Measurements from ENCODE around the gene CHP1.

The CHP1 gene

DNA sequence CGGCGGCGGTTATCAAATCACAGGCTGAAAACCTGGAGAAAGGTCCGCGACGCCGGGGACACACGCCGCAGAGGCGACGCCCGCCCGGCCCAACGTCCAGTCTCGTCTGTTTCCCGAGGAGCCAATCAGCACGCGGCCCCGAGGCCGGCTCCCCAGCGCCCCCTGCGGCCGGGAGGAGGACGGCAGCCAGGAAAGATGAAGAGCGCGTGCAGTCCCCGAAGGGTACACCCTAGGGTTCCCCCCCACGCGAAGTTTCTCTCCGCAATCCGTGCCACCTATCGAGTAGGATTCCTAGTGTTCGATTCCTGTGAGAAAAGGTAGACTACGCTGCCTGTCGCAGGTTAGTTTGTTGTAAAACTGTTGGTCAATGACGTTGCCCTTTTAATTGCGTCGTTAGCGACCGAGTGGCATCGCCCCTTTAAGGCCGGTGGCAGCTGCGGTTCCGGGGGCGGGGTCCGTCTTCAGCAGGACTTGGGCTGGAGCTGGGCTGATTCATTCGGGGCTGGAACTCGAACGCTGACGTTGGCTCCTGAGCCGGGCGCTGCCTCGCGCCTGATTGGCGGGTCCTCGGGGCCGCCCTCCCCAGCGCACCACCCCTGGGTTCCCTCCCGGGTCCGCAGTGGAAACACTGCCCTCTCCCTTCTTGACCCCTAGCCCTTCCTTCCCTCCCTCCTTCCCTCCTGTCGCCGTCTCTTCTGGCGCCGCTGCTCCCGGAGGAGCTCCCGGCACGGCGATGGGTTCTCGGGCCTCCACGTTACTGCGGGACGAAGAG is at the start of gene CHP1, which contains the start of gene EXD1:
Gene CHP1, plus strand, starts transcription at position 619 of the 772 bp plus-strand sequence. Its CDS starts 115 bp downstream, at position 734.
Gene EXD1, minus strand, starts transcription at position 108 of the 772 bp plus-strand sequence. CDS start 4,182 bp downstream, outside the sequence.
- peak within 1 kb of the TSS; percentile 94 for H3K27ac Mint-ChIP-seq
- no peaks in the 10 kb centered on the region for H3K9me3 Mint-ChIP-seq
- H3K27me3 Mint-ChIP-seq (ENCODE audit: low read depth) = peaks cover 20% of the 10 kb centered on the region
- H3K4me1 Mint-ChIP-seq (ENCODE audit: low read depth) = peaks cover 21% of the 10 kb centered on the region
- no peaks in the 10 kb centered on the region for H3K36me3 Mint-ChIP-seq (ENCODE audit: low read depth)
- peak within 1 kb of the TSS; percentile 88 for H3K4me3 Mint-ChIP-seq

DNA sequence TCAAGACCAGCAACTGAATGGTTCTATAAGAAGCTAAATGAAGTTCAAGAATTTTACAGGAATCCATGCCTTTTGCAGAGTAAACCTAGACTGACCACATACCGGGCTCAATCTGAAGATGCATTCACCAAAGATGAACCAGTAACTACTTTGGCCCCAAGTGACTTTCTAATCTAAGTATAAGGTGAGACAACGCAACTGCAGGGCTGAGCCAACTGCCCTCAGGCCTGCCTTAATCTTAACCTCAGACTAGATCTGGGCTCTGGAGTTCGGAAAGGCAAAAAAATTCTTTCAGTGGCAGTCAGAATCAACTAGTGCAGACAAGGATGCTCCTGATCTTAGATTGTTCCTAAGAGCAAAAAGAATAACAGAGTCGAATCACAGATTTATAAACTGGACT is 48.8 kb upstream of the CHP1 start:
- no peak overlapping the region for H3K27ac Mint-ChIP-seq
- H3K9me3 Mint-ChIP-seq = no peaks in the 10 kb centered on the region
- H3K36me3 Mint-ChIP-seq (ENCODE audit: low read depth) = no peaks in the 10 kb centered on the region
- H3K27me3 Mint-ChIP-seq (ENCODE audit: low read depth) = peaks cover 11% of the 10 kb centered on the region
- H3K4me3 Mint-ChIP-seq = no peak overlapping the region
- no peaks in the 10 kb centered on the region for H3K4me1 Mint-ChIP-seq (ENCODE audit: low read depth)

DNA sequence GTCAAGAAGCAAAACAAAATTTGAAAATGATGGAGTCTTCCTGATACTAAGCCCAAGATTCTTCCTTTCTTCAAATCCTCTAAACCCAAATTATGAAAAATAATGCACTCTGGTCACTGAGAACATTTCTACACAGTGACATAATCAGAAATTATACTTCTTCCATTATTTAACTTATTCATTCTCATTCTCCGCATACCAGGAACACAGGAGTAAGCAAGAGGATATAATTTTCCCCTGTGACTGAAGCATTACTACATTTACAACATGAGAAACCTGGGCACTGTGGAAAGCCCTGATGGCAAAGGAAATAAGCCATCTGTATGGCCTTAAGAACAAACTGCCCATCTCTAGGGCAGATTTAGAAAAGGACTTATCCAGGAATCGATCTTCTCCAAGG is 47.5 kb upstream of the CHP1 start:
- H3K36me3 Mint-ChIP-seq (ENCODE audit: low read depth) = no peaks in the 10 kb centered on the region
- H3K4me3 Mint-ChIP-seq = no peak overlapping the region
- no peaks in the 10 kb centered on the region for H3K9me3 Mint-ChIP-seq
- H3K27ac Mint-ChIP-seq = no peak overlapping the region
- H3K27me3 Mint-ChIP-seq (ENCODE audit: low read depth) = peaks cover 11% of the 10 kb centered on the region
- H3K4me1 Mint-ChIP-seq (ENCODE audit: low read depth) = no peaks in the 10 kb centered on the region

DNA sequence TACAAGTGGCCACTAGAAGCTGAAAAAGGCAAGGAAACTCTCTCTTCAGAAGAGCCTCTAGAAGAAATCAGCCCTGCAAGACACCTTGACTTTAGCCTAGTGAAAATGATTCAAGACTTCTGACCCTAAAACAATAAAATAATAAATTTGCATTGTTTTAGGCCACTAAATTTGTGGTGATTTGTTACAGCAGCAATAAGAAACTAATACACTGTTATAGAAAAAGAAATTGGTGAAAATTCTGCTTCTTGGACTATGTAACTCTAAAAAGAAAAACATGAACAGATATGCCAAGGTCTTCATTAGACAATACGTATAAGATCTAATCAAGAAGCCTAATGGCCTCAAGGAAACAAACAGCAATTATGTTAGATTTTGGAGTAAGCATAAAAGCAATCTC is 36.6 kb upstream of the CHP1 start:
- no peaks in the 10 kb centered on the region for H3K4me1 Mint-ChIP-seq (ENCODE audit: low read depth)
- H3K4me3 Mint-ChIP-seq = no peak overlapping the region
- H3K27me3 Mint-ChIP-seq (ENCODE audit: low read depth) = no peaks in the 10 kb centered on the region
- H3K27ac Mint-ChIP-seq = no peak overlapping the region
- no peaks in the 10 kb centered on the region for H3K36me3 Mint-ChIP-seq (ENCODE audit: low read depth)
- no peaks in the 10 kb centered on the region for H3K9me3 Mint-ChIP-seq

DNA sequence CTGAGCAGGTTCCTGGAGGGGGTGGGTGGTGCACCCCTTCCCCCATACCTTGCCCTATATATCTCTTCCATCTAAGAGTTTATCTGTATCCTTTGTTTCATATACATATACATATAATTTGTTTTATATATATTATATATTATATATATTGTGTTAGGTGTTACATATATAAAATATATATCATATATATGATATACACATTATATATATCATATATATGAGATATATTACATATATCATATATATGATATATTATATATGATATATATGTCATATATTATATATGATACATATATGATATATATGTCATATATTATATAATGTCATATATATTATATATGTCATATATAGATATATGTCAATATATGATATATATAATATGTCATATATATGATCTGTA is 31.6 kb upstream of the CHP1 start:
- no peaks in the 10 kb centered on the region for H3K27me3 Mint-ChIP-seq (ENCODE audit: low read depth)
- no peaks in the 10 kb centered on the region for H3K4me1 Mint-ChIP-seq (ENCODE audit: low read depth)
- no peaks in the 10 kb centered on the region for H3K9me3 Mint-ChIP-seq
- no peak overlapping the region for H3K4me3 Mint-ChIP-seq
- H3K36me3 Mint-ChIP-seq (ENCODE audit: low read depth) = no peaks in the 10 kb centered on the region
- no peak overlapping the region for H3K27ac Mint-ChIP-seq

DNA sequence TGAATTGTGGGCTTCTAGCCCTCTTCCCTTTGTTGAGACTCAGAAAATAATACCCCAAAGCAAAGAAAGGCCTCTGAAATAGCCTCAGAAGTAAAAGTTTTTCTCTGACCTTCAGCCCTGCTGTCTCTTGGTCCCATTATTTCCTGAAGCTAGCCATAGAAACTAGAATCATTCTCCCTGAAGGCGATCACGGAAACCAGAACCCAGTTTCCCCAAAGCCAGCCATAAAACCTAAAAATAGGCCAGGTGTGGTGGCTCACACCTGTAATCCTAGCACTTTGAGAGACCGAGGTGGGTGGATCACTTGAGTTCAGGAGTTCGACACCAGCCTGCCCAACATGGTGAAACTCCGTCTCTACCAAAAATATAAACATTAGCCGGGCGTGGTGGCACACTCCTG is 27.7 kb upstream of the CHP1 start:
- H3K27me3 Mint-ChIP-seq (ENCODE audit: low read depth) = no peaks in the 10 kb centered on the region
- no peak overlapping the region for H3K4me3 Mint-ChIP-seq
- no peak overlapping the region for H3K27ac Mint-ChIP-seq
- no peaks in the 10 kb centered on the region for H3K4me1 Mint-ChIP-seq (ENCODE audit: low read depth)
- H3K36me3 Mint-ChIP-seq (ENCODE audit: low read depth) = no peaks in the 10 kb centered on the region
- no peaks in the 10 kb centered on the region for H3K9me3 Mint-ChIP-seq

DNA sequence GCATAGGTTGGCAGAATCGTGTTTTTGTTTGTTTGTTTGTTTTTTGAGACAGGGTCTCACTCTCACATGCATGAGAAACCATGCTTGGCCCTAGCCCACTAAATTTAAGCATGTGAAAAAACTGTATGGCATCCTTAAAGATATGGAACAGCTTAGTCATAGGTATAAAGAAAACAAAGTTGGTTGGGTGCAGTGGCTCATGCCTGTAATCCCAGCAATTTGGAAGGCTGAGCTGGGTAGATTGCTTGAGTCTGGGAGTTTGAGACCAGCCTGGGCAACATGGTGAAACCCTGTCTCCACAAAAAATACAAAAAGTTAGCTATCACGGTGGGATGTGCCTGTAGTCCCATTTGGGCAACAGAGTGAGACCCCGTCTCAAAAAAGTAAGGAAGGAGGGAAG is 25.8 kb upstream of the CHP1 start:
- no peaks in the 10 kb centered on the region for H3K4me1 Mint-ChIP-seq (ENCODE audit: low read depth)
- H3K4me3 Mint-ChIP-seq = no peak overlapping the region
- H3K27me3 Mint-ChIP-seq (ENCODE audit: low read depth) = peaks cover 6% of the 10 kb centered on the region
- H3K36me3 Mint-ChIP-seq (ENCODE audit: low read depth) = no peaks in the 10 kb centered on the region
- H3K9me3 Mint-ChIP-seq = no peaks in the 10 kb centered on the region
- no peak overlapping the region for H3K27ac Mint-ChIP-seq

DNA sequence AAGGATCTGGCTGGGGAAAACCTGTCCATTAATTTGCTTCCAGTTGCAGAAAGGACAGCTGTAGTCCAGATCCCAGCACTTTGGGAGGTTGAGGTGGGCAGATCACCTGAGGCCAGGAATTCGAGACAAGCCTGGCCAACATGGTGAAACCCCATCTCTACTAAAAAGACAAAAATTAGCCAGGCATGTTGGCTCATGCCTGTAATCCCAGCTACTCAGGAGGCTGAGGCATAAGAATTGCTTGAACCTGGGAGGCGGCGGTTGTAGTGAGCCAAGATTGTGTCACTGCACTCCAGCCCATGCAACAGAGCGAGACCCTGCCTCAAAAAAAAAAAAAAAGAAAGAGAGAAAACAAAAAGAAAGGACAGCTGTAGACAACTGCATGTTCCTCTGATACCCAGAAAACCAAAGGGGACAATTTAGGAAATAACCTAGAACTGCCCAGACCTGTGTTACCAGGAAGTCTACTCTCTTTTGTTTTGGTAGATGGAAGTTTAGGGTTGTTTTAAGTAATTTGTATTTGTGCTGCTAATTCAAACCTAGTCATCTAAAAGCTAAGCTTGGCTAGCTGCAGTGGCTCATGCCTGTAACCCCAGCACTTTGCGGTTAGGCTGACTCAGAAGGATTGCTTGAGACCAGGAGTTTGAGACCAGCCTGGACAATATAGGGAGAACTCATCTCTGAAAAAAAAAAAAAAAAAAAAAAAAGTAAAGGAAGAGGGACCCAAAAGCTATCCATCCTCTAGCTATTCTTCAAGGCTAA is 23.2 kb upstream of the CHP1 start:
- Mint-ChIP-seq H3K4me1 (ENCODE audit: low read depth) (no peaks in the 10 kb centered on the region), H3K9me3 (no peaks in the 10 kb centered on the region), H3K27ac (no peak overlapping the region), H3K27me3 (ENCODE audit: low read depth) (peaks cover 15% of the 10 kb centered on the region), H3K4me3 (no peak overlapping the region), H3K36me3 (ENCODE audit: low read depth) (no peaks in the 10 kb centered on the region)

DNA sequence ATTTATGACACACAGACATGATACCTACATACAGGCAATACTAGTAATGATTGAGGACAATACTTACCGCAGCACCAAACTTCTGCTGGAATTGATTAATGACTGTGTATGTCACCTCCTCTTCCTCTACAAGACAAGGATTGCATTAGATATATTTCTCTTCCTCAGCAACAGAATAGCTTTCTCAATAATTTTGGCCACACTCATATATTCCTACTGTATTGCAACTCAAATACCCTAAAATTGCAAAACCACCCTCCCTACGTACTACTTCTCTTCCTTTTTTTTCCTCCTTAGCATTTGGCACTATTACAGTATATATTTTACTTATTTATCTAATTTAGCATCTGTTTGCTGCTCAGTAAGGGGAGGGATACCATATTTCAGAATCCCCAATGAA is 15.4 kb upstream of the CHP1 start:
- H3K27ac Mint-ChIP-seq = no peak overlapping the region
- no peaks in the 10 kb centered on the region for H3K9me3 Mint-ChIP-seq
- H3K27me3 Mint-ChIP-seq (ENCODE audit: low read depth) = peaks cover 49% of the 10 kb centered on the region
- no peaks in the 10 kb centered on the region for H3K4me1 Mint-ChIP-seq (ENCODE audit: low read depth)
- no peaks in the 10 kb centered on the region for H3K36me3 Mint-ChIP-seq (ENCODE audit: low read depth)
- H3K4me3 Mint-ChIP-seq = no peak overlapping the region

DNA sequence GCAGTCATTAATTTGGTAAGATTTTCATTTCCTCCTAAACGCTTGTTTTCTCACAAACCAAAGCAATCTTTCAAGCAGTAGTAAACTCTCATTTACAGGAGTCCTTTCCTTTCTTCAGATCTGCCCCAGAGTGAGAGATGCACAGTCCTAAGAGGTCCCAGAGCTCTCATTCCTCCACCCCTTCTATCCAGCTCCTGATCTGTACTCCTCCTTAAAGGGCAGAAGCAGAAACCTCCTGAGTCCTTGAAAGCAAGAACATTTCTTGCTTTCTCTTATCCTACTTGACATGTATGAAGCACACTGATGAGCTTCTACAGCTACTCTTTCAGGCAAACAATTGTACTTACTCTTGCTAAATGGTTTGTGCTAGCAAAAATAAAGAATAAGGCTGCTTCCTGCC is 12.2 kb upstream of the CHP1 start:
- Mint-ChIP-seq H3K36me3 (ENCODE audit: low read depth) (no peaks in the 10 kb centered on the region), H3K9me3 (no peaks in the 10 kb centered on the region), H3K27me3 (ENCODE audit: low read depth) (peaks cover 50% of the 10 kb centered on the region), H3K27ac (no peak overlapping the region), H3K4me1 (ENCODE audit: low read depth) (no peaks in the 10 kb centered on the region), H3K4me3 (no peak overlapping the region)

DNA sequence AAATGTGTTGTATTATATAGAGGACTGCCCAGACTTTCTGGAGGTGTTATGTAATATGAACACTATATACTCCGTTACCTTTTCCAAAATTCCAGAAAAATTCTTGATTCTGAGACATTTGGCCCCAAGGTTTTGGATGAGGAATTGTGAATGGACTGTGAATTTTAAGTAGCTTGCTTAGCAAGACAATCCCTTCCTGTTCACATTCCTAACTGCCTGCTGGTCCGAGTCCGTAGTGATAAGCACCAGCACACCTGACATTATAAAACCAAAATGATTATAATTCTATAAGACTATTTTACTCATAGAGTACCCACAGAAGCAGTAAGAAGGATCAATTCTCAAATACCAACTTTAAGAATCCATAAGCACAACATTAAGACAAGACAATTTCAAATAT is 11.7 kb upstream of the CHP1 start:
- Mint-ChIP-seq H3K4me1 (ENCODE audit: low read depth) (no peaks in the 10 kb centered on the region), H3K9me3 (no peaks in the 10 kb centered on the region), H3K27me3 (ENCODE audit: low read depth) (peaks cover 54% of the 10 kb centered on the region), H3K27ac (no peak overlapping the region), H3K36me3 (ENCODE audit: low read depth) (no peaks in the 10 kb centered on the region), H3K4me3 (no peak overlapping the region)

DNA sequence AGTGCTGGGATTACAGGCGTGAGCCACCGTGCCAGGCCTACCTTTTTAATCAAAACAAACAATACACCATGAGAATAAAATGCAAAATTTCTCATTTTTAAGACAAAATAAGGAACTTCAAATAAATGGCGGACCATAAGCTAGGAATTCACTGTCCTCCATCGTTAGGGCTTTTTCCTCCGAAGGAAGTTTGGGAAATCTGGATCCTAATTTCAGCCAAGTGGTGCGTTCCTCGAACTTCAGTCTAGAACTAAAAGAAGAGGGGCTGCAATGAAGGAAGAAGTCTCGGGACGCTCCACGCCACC is 771 bp upstream of the CHP1 start:
- no peaks in the 10 kb centered on the region for H3K9me3 Mint-ChIP-seq
- H3K4me1 Mint-ChIP-seq (ENCODE audit: low read depth) = peaks cover 20% of the 10 kb centered on the region
- H3K4me3 Mint-ChIP-seq = peak overlapping the region; percentile 88

DNA sequence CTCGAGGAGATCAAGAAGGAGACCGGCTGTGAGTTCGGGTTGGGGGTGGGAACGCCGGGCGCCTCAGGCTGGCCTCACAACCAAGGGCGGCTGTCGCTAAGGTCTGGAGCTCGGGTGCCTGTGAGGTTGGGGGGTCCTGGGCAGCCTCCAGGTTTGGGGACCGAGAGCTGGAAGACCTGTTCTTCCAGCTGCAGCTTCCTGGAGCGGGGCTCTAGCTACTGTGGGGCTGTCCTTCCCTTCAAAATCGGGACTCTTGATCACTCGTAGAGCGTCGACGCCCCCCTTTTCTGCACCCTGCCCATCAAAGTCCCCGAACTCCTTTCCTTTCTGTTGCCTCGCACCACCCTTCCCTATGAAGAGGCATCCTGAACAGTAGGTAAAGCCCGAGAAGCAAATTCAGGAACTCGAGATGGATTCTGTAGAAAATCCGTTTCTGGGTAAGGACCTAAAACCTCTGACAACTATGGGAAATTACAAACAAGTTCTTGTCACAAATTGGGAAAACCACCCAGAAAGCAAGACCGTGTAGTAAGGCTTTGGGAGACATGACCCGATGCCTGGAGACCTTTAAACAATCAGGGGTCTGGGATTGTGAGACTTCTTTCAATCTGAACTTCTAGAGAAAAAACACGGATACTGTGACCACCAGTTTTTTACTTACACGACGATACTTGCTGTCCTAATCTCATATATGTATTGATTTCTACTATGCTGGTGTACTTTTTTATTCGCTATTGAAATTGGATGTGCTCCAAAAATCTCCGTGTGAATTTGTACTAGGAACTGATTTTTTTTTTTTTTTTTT is 556 bp downstream of the CHP1 start:
- H3K4me3 Mint-ChIP-seq = peak overlapping the region; percentile 88
- H3K4me1 Mint-ChIP-seq (ENCODE audit: low read depth) = peaks cover 21% of the 10 kb centered on the region

More for the DNA sequence above, 771 bp upstream of the CHP1 start:
- Mint-ChIP-seq H3K27me3 (ENCODE audit: low read depth) (peaks cover 20% of the 10 kb centered on the region), H3K36me3 (ENCODE audit: low read depth) (no peaks in the 10 kb centered on the region), H3K27ac (peak overlapping the region; percentile 94)

DNA sequence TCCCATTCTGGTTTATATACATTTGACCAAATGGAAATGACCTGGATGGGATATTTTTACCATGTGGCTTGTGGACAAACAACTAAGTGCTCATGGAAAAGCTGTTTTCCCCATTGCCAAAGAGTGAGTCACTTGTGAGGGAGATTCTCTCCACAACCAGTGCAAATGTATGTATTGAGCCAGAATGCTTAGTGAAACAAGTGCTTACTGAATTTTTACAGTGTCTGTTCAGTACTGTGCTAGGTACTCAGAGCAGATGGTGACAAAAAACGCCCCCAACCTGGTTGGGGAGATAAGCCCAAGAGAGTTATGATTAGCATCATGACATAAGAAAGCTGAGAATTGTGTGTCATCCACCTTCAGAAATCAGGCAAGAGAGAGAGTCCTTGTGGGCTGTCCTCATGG is 2.3 kb downstream of the CHP1 start:
- no peak overlapping the region for H3K4me3 Mint-ChIP-seq
- H3K36me3 Mint-ChIP-seq (ENCODE audit: low read depth) = peaks cover 2% of the 10 kb centered on the region
- peaks cover 24% of the 10 kb centered on the region for H3K4me1 Mint-ChIP-seq (ENCODE audit: low read depth)

More for the DNA sequence above, 556 bp downstream of the CHP1 start:
- Mint-ChIP-seq H3K27me3 (ENCODE audit: low read depth) (peaks cover 13% of the 10 kb centered on the region), H3K9me3 (no peaks in the 10 kb centered on the region), H3K36me3 (ENCODE audit: low read depth) (no peaks in the 10 kb centered on the region), H3K27ac (peak overlapping the region; percentile 94)

More for the DNA sequence above, 2.3 kb downstream of the CHP1 start:
- peaks cover 6% of the 10 kb centered on the region for H3K27me3 Mint-ChIP-seq (ENCODE audit: low read depth)
- no peaks in the 10 kb centered on the region for H3K9me3 Mint-ChIP-seq
- H3K27ac Mint-ChIP-seq = no peak overlapping the region

Data from T-helper 1 cell treated with Interleukin-12 subunit alpha and Interleukin-12 subunit beta and Interleukin-4 antibody, amounts not matched to agents 30 μg/mL and 1 μg/mL, for 36 hours (primary cell).